Colonic mucosa (tissue), 4 donors: Measurements from ENCODE around the gene TSPAN9. TPM values are rescaled to one million over a fixed set of nuclear protein-coding genes. Genes with fewer than 3 reads are reported as not detected.

ENCODE experiments used
- DNase-seq: peaks from one replicate; pipeline ENCODE4 v3.0.0-alpha.2; 2020
- H3K27ac ChIP-seq: fragments of 200-600 bp; one replicate; pipeline ENCODE4 v1.8.0; 2021
- H3K27me3 ChIP-seq: fragments of 200-600 bp; one replicate; pipeline ENCODE4 v1.8.0; 2021
- H3K36me3 ChIP-seq: fragments of 200-600 bp; one replicate; pipeline ENCODE4 v1.8.0; 2021
- H3K4me1 ChIP-seq: fragments of 200-600 bp; one replicate; pipeline ENCODE4 v1.8.0; 2021; ENCODE audit warnings: mild to moderate bottlenecking
- H3K4me3 ChIP-seq: fragments of 200-600 bp; one replicate; pipeline ENCODE4 v1.8.0; 2021
- H3K9ac ChIP-seq, 2 donors: one replicate each; pipeline ENCODE4 v1.7.0; 2013; ENCODE audit warnings: control low read depth in 2 of 2, low read depth in 2 of 2, low read length in 2 of 2
- H3K9me3 ChIP-seq: fragments of 200-600 bp; one replicate; pipeline ENCODE4 v1.8.0; 2021
- intact Hi-C: fragments of 100-400 bp; cut with DNase I; formaldehyde crosslinking; loops from one replicate; pipeline ENCODE4 v1.14.1; 2022
- total RNA-seq, 2 donors: library from RNA; stranded (reverse); fragmentation: NEBNext Ultra II Directional in 1 of 2; extraction: Animal tissue kit (Norgen Biotek cat#: 25700) in 1 of 2; gene quantifications; one replicate each; pipeline ENCODE4 v1.2.1, GENCODE V29; 2021
- TF ChIP-seq, protein P1 (sequence below): fragments of 200-600 bp; IDR thresholded peaks from one replicate; pipeline ENCODE4 v1.8.0; 2022; ENCODE audit warnings: antibody characterized with exemption, mild to moderate bottlenecking
- donor health status: healthy.
- donor health status: DM: no; HTN: no; CAD: no.
- donor health status: DM: no; HTN: no; CAD: no.

The TSPAN9 gene, protein sequence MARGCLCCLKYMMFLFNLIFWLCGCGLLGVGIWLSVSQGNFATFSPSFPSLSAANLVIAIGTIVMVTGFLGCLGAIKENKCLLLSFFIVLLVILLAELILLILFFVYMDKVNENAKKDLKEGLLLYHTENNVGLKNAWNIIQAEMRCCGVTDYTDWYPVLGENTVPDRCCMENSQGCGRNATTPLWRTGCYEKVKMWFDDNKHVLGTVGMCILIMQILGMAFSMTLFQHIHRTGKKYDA
- total RNA-seq = 1 to 10 TPM; 4.7 to 9.9 TPM

DNA sequence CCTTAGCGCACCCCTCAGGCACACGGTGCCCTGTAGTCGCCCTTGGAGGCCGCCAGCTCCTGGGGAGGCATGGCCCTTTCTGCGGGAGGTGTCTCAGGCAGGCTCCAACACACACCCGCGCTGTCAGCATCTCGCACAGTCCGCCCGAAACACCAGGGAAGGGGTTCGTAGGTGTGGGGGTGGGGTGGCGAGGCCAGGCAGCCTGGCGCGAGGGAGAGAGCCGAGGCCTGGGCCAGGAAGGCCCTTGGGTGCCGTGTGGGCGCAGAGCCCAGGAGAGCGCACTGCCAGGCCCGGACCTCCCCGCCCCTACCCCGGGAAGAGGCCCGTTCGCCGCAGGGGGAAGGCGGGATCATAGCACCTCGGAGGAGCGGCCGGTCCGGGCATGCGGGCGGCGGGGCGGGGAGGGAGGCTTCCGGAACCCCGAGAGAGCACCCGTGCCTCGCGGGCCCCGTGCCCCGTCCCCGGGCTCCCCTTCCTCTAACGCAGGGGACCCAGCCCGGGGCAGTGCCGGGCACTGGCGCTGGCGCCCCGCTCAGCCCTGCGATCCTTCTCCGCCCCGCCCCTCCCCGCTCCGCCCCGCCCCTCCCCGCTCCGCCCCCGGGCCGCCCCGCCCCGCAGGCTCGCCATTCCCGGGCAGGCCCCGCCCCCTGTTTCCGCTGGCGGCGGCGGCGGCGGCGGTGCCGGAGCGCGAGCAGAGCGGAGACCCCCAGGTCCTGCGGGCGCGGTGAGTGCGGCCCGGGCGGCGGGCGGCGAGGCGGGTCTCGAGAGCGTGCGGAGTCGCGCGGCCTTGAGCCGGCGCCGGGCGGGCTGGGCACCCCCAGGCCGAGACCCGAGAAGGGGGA lies at the start of gene TSPAN9:
Gene TSPAN9, plus strand, starts transcription at position 650 of the 842 bp plus-strand sequence. CDS start 123,815 bp downstream, outside the sequence.
- H3K27me3 ChIP-seq = no peaks in the 10 kb centered on the region
- intact Hi-C loops = no loop called here
- H3K9me3 ChIP-seq = no peaks in the 10 kb centered on the region
- no peaks in the 10 kb centered on the region for H3K36me3 ChIP-seq
- TF ChIP-seq, protein P1, sequence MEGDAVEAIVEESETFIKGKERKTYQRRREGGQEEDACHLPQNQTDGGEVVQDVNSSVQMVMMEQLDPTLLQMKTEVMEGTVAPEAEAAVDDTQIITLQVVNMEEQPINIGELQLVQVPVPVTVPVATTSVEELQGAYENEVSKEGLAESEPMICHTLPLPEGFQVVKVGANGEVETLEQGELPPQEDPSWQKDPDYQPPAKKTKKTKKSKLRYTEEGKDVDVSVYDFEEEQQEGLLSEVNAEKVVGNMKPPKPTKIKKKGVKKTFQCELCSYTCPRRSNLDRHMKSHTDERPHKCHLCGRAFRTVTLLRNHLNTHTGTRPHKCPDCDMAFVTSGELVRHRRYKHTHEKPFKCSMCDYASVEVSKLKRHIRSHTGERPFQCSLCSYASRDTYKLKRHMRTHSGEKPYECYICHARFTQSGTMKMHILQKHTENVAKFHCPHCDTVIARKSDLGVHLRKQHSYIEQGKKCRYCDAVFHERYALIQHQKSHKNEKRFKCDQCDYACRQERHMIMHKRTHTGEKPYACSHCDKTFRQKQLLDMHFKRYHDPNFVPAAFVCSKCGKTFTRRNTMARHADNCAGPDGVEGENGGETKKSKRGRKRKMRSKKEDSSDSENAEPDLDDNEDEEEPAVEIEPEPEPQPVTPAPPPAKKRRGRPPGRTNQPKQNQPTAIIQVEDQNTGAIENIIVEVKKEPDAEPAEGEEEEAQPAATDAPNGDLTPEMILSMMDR = no peak
- H3K9ac ChIP-seq = peak within 1 kb of the TSS; percentile 58 to 83
- no peaks in the 10 kb centered on the region for H3K4me1 ChIP-seq
- peak within 1 kb of the TSS; percentile 67 for H3K4me3 ChIP-seq
- H3K27ac ChIP-seq = peak within 1 kb of the TSS; percentile 52
- peak; percentile 64 for DNase-seq

DNA sequence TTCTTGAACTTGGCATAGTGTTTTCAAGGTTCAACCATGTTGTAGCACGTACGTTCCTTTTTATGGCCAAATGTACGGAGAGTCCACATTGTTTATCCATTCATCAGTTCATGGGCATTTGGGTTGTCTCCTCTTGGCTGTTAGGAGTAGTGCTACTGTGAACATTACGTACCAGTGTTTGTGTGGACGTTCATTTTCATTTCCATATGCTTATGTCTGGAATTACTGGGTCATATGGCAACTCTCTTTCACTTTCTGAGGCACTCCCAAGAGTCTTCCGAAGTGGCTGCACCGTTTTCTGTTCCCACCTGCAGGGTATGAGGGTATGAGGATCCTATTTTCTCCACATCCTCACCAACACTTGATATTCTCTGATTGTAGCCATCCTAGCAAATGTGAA lies 49.1 kb upstream of the TSPAN9 start:
- no peak overlapping the region for H3K4me3 ChIP-seq
- H3K4me1 ChIP-seq = no peaks in the 10 kb centered on the region
- H3K9me3 ChIP-seq = no peaks in the 10 kb centered on the region
- H3K27me3 ChIP-seq = no peaks in the 10 kb centered on the region
- H3K9ac ChIP-seq = no peak overlapping the region
- no peaks in the 10 kb centered on the region for H3K36me3 ChIP-seq
- H3K27ac ChIP-seq = no peak overlapping the region
- no peak for DNase-seq
- intact Hi-C loops = no loop called here
- TF ChIP-seq, protein P1 = no peak

DNA sequence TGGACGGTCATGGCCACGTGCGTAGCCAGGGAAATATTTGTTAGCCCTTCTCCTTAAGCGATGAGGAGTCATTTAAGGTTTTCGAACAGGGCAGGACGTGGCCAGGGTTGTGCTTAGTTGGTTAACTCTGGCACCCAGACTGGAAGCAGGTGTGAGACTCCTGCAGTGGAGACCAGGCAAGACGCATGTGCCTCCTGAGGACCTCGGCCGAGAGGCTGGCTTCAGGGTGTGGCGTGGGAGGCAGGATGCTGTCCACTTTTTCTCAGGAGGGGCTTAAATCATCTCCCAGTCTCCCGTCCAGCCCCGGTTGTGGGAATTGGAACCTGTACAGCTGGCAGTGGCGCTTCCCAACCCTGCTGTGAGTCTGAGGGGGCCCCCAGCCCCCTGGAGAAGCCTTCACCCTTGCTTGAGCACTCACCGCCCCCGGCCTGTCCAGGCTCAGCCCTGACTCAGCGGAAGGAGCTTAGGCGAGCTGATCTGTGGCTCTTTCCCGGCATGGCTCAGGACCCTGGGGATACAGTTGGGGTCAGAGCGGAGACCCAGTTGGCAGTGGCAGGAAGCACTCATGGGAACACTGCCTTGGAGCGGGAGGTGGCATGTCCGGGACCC lies 46.3 kb upstream of the TSPAN9 start:
- TF ChIP-seq, protein P1 = no peak
- Histone ChIP-seq H3K27me3 (no peaks in the 10 kb centered on the region), H3K36me3 (no peaks in the 10 kb centered on the region), H3K9me3 (no peaks in the 10 kb centered on the region), H3K4me3 (no peak overlapping the region), H3K27ac (no peak overlapping the region), H3K4me1 (no peaks in the 10 kb centered on the region), H3K9ac (no peak overlapping the region)
- intact Hi-C loops = loop anchor here (10.0 kb wide), 2 partner anchors 146 to 176 kb away; partner anchors contain the start of gene TEX52
- DNase-seq = no peak

DNA sequence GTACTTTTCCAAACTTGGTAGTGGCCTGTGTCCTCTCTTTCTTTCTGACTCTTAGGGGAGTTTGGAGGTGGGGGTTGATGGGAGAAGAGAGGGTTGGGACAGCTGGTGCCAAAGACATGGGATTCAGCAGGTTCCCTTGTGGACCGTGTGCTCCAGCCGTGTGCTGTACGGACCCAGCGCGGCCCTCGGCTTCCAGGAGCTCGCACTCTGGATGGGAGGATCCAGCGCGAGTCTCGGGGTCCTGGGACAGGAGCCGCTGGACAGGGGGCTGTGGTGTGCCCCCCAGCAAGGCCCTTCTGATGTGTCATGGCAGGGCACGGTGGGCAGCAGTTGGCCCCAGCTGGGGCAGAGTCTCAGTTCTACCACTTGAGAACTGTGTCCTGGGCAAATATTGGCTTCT lies 45.0 kb upstream of the TSPAN9 start:
- Histone ChIP-seq H3K27ac (no peak overlapping the region), H3K4me3 (no peak overlapping the region), H3K27me3 (no peaks in the 10 kb centered on the region), H3K9me3 (no peaks in the 10 kb centered on the region), H3K9ac (no peak overlapping the region), H3K36me3 (no peaks in the 10 kb centered on the region), H3K4me1 (no peaks in the 10 kb centered on the region)
- TF ChIP-seq, protein P1 = no peak
- intact Hi-C loops = loop anchor here (10.0 kb wide), 2 partner anchors 147 to 177 kb away; partner anchors contain the start of gene TEX52
- DNase-seq = no peak

DNA sequence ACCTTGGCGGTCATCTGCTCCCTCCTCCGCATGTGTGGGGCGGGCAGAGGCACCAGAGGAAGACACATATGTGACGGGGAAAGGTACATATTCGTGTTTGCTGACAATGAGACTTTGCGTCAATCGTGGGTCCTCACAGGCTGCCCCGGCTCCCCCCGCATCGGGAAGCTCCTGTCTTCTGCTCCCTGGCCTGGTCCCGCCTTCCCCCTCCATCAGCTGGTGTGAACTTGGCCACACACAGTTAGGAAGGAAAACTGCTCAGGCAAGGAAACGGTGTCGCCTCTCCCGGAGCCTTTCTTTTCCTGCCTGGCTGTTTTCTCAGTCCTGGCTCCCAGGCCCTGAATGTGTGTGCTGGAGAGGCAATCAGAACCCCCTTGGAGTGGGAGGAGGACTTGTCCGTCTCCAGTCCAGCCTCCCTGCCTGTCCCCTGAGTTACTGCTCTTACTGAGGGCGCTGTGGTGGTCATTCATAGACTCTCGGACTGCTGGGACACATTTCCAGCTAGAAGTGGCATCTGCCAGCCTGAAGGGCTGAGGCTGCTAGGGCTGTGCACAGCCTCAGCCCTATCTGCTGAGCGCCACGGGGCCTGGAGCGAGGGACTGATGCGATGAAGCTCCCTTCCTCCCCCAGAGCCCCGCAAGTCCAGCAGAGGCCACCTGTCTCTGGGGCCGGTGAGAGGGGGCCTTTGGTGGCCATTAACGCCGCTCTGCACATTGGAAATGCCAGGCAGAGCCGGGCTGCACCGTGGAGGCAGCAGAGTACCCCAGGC lies 44.2 kb upstream of the TSPAN9 start:
- Histone ChIP-seq H3K9me3 (no peaks in the 10 kb centered on the region), H3K9ac (no peak overlapping the region), H3K27me3 (no peaks in the 10 kb centered on the region), H3K4me1 (no peaks in the 10 kb centered on the region), H3K4me3 (no peak overlapping the region), H3K36me3 (no peaks in the 10 kb centered on the region), H3K27ac (no peak overlapping the region)
- no peak for DNase-seq
- intact Hi-C loops = loop anchor here (10.0 kb wide), 2 partner anchors 148 to 178 kb away; partner anchors contain the start of gene TEX52
- TF ChIP-seq, protein P1 = no peak
